ENCODE results near the gene UBE3D. TPM values are rescaled to one million over a fixed set of nuclear protein-coding genes. Genes with fewer than 3 reads are reported as not detected.

The UBE3D gene
- total and polyA plus RNA-seq, 2 of the 8 experiments (the other 6 are each of a cell fraction or from before 2014, with no cell fraction given) = 5.7 to 16.3 TPM

DNA sequence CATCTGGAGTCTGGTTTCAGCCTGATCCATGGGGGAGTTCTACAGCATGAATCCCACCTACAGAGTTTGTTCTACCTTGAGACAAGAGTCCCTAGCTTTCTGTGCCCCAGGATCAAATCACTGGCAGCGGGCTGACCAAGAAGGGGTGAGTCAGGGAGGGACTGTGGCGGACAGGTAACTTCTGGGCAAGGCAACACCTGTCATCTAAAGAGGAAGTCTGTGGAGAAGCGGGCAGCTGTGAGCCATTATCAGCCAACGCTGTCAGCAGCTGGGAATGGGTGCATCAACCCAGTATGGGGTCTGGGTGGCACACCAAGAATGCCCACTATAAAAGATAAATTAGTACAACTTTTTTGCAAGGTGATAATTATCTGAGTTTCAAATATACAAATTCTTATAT, 45.9 kb downstream of the UBE3D start:
- Histone ChIP-seq H3K56ac (replicated peaks; ENCODE audit: insufficient read length, low read depth, low read length) (no peak overlapping the region), H3K9me3 (ENCODE audit: insufficient read depth in 2 of 2, low read depth in 1 of 2, low read length in 1 of 2) (no peaks in the 10 kb centered on the region), H3K79me1 (ENCODE audit: low read depth, low read length) (no peaks in the 10 kb centered on the region), H2BK12ac (ENCODE audit: low read depth, low read length) (no peak overlapping the region), H3K18ac (ENCODE audit: extremely low read depth, low read length) (no peak overlapping the region), H4K8ac (ENCODE audit: extremely low read depth, insufficient read depth, low read length) (no peak overlapping the region), H4K5ac (ENCODE audit: insufficient read length, low read depth, low read length) (no peak overlapping the region), H3K36me3 (ENCODE audit: control insufficient read depth in 2 of 4, insufficient read depth in 4 of 4, low read length in 3 of 4) (peaks cover 6 to 58% (median 18%) of the 10 kb centered on the region in 4 experiments), H3K23me2 (ENCODE audit: low read depth, low read length) (no peaks in the 10 kb centered on the region), H3K9ac (replicated peaks in 1 of 4; ENCODE audit: extremely low read depth in 1 of 4, low read depth in 3 of 4, low read length in 3 of 4) (no peak overlapping the region), H3K27me3 (replicated peaks in 1 of 4; ENCODE audit: control insufficient read depth in 3 of 4, extremely low read depth in 1 of 4, insufficient read depth in 3 of 4, low read length in 3 of 4) (peaks cover 0 to 1% (median 0%) of the 10 kb centered on the region in 4 experiments; a peak in 1 of 7 replicates), H3K27ac (ENCODE audit: low read depth, low read length) (no peak overlapping the region), H4K91ac (replicated peaks; ENCODE audit: insufficient read length, low read length) (no peak overlapping the region), H4K20me1 (replicated peaks in 1 of 2; ENCODE audit: control insufficient read depth in 1 of 2, insufficient read depth in 2 of 2, low read length in 2 of 2) (no peaks in the 10 kb centered on the region), H2AK5ac (ENCODE audit: low read depth, low read length) (no peak overlapping the region), H3K4me2 (ENCODE audit: insufficient read depth in 1 of 2, low read depth in 2 of 2, low read length in 2 of 2) (no peak overlapping the region), H3K4me3 (ENCODE audit: extremely low read depth in 1 of 4, insufficient read depth in 2 of 4, low read depth in 3 of 4, low read length in 4 of 4) (no peak overlapping the region), H2BK15ac (ENCODE audit: low read length) (no peak overlapping the region), H2AFZ (ENCODE audit: low read length) (no peak overlapping the region), H2BK120ac (replicated peaks; ENCODE audit: low read depth, low read length) (no peak overlapping the region), H3K4ac (replicated peaks; ENCODE audit: insufficient read length, low read depth, low read length) (no peak overlapping the region), H2BK5ac (ENCODE audit: low read depth, low read length) (no peak overlapping the region), H3K14ac (ENCODE audit: insufficient read length) (no peak overlapping the region), H2BK20ac (ENCODE audit: low read length) (no peak overlapping the region), H3K79me2 (ENCODE audit: control insufficient read depth in 1 of 2, insufficient read depth in 2 of 2, low read length in 2 of 2) (no peaks in the 10 kb centered on the region), H3K23ac (ENCODE audit: insufficient read length) (no peak overlapping the region), H3K4me1 (replicated peaks in 1 of 4; ENCODE audit: control insufficient read depth in 3 of 4, insufficient read depth in 4 of 4, low read length in 3 of 4) (no peaks in the 10 kb centered on the region)
- DNase-seq (ENCODE audit: low read depth in 1 of 2, low spot score in 2 of 2) (peak in 1 of 2 experiments; percentile 1), FAIRE-seq (no peak)
- no peak for TF ChIP-seq RFX5 (IDR thresholded peaks at IDR 0.05; ENCODE audit: borderline replicate concordance, low read depth, low read length)
- no peak for TF ChIP-seq POLR2A (IDR thresholded peaks at IDR 0.05; ENCODE audit: control extremely low read depth in 1 of 2, low read depth in 2 of 2, low read length in 2 of 2)
- TF ChIP-seq, protein P1, sequence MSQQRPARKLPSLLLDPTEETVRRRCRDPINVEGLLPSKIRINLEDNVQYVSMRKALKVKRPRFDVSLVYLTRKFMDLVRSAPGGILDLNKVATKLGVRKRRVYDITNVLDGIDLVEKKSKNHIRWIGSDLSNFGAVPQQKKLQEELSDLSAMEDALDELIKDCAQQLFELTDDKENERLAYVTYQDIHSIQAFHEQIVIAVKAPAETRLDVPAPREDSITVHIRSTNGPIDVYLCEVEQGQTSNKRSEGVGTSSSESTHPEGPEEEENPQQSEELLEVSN (IDR thresholded peaks at IDR 0.05) = no peak
- TF ChIP-seq JUND (IDR thresholded peaks at IDR 0.05; ENCODE audit: low read length) = no peak
- TF ChIP-seq GABPA (IDR thresholded peaks at IDR 0.05; ENCODE audit: borderline replicate concordance, insufficient read depth, low read length) = no peak
- TF ChIP-seq JUN (IDR thresholded peaks at IDR 0.05; ENCODE audit: low read depth, low read length) = no peak
- TF ChIP-seq TBP (IDR thresholded peaks at IDR 0.05; ENCODE audit: low read depth, low read length) = no peak
- ChIA-PET CTCF (ENCODE audit: partially characterized antibody) (no interaction called here), POLR2A (ENCODE audit: partially characterized antibody) (no interaction called here)
- WGBS, 2 experiments (ENCODE audit: extremely low coverage in 1 of 2, insufficient coverage in 1 of 2, insufficient read length in 1 of 2, insufficient replicate concordance in 2 of 2, low coverage in 1 of 2, low lambda C conversion rate in 2 of 2, missing lambda C conversion rate in 1 of 2) = 81% methylated on average over 4 of the region's 4 CpGs; no CpG with 5 or more reads in 1 of the 2 experiments

Data from H1 (cell line).